ENCODE data around the gene LCN15.
"Not testable (repeated sequence)": the region's sequence is repeated elsewhere in the genome, so short reads cannot be mapped to it uniquely, and the experiment has no call there.

Gene LCN15

GRCh38 chr9:136719195-136719880 lies 45.0 kb downstream of the LCN15 start:
- peak; percentile 16 for DNase-seq

- no peak for DNase-seq
Observed at GRCh38 chr9:136718345-136719194, 45.7 kb downstream of the LCN15 start.

- DNase-seq, result no peak
Observed at GRCh38 chr9:136717399-136717798, 46.9 kb downstream of the LCN15 start.

GRCh38 chr9:136714893-136715274 lies 49.4 kb downstream of the LCN15 start:
- DNase-seq, result no peak

GRCh38 chr9:136714096-136714892 lies 50.0 kb downstream of the LCN15 start:
- peak; percentile 31 for DNase-seq

GRCh38 chr9:136713550-136713949 lies 50.8 kb downstream of the LCN15 start:
- peak; percentile 38 for DNase-seq

GRCh38 chr9:136712690-136713544 lies 51.4 kb downstream of the LCN15 start:
- DNase-seq, result no peak

GRCh38 chr9:136711751-136712689 lies 52.3 kb downstream of the LCN15 start, which contains the start of gene DIPK1B:
Gene DIPK1B, plus strand, starts transcription at chr9:136712572. Its CDS starts 94 bp downstream, at chr9:136712666.
- DNase-seq, result no peak

GRCh38 chr9:136711219-136711648 lies 53.1 kb downstream of the LCN15 start:
- DNase-seq, result not testable (repeated sequence)

GRCh38 chr9:136710543-136710942 lies 53.8 kb downstream of the LCN15 start:
- DNase-seq, result no peak
